Natural killer cell (primary cell): Measurements from ENCODE around the gene POLR2H. TPM values are rescaled to one million over a fixed set of nuclear protein-coding genes. Genes with fewer than 3 reads are reported as not detected.

Experiments
- ATAC-seq, 3 donors: fragments of 150-1000 bp in 2 of 3; fragments of 200-7000 bp in 1 of 3; cut with Tn5 transposase; 1 replicate in 1 of 3; 2 replicates in 2 of 3; pipeline ENCODE4 v1.10.0; 2021; ENCODE audit warnings: mild to moderate bottlenecking in 2 of 3, moderate library complexity in 2 of 3
- DNase-seq, 2 donors: peaks; one replicate each; pipeline versions ENCODE4 v3.0.0 to v3.0.0-alpha.2; 2013 to 2021; ENCODE audit warnings: mixed read lengths in 1 of 2
- H3K27ac ChIP-seq: one replicate; pipeline ENCODE4 v1.5.1; 2013; ENCODE audit warnings: mild to moderate bottlenecking, low read length
- H3K27me3 ChIP-seq: one replicate; pipeline ENCODE4 v1.6.1; 2013; ENCODE audit warnings: low read length; ENCODE audit not compliant: control insufficient read depth, insufficient read depth
- H3K36me3 ChIP-seq: one replicate; pipeline ENCODE4 v1.6.1; 2013; ENCODE audit warnings: low read length; ENCODE audit not compliant: control insufficient read depth, insufficient read depth
- H3K4me1 ChIP-seq: one replicate; pipeline ENCODE4 v1.6.1; 2013; ENCODE audit warnings: low read length; ENCODE audit not compliant: control insufficient read depth, insufficient read depth
- H3K4me3 ChIP-seq: one replicate; pipeline ENCODE4 v1.5.1; 2013; ENCODE audit warnings: low read length
- H3K9me3 ChIP-seq: one replicate; pipeline ENCODE4 v1.6.1; 2013; ENCODE audit warnings: low read length; ENCODE audit not compliant: control insufficient read depth, insufficient read depth
- H3K27ac Mint-ChIP-seq, 2 donors: one replicate each; pipeline ENCODE4 v1.8.0; 2022; ENCODE audit warnings: mild to moderate bottlenecking in 2 of 2, mixed read lengths in 2 of 2, moderate library complexity in 1 of 2
- H3K27me3 Mint-ChIP-seq, 2 donors: one replicate each; pipeline ENCODE4 v1.8.0; 2022; ENCODE audit warnings: low read depth in 2 of 2, mixed read lengths in 2 of 2
- H3K36me3 Mint-ChIP-seq: one replicate; pipeline ENCODE4 v1.8.0; 2022; ENCODE audit warnings: mixed read lengths
- H3K4me1 Mint-ChIP-seq, 2 donors: one replicate each; pipeline ENCODE4 v1.8.0; 2022; ENCODE audit warnings: mixed read lengths in 2 of 2
- H3K4me3 Mint-ChIP-seq: one replicate; pipeline ENCODE4 v1.8.0; 2022; ENCODE audit warnings: mild to moderate bottlenecking, moderate library complexity, mixed read lengths
- H3K9me3 Mint-ChIP-seq, 2 donors: one replicate each; pipeline ENCODE4 v1.8.0; 2022; ENCODE audit warnings: mixed read lengths in 2 of 2
- CTCF ChIP-seq: fragments of 200-600 bp; IDR thresholded peaks from one replicate; pipeline ENCODE4 v1.8.0; 2022; ENCODE audit warnings: antibody characterized with exemption
- WGBS: methylation state at CpG from one replicate; pipeline ENCODE4 v1.1.7; 2013; ENCODE audit warnings: missing lambda C conversion rate; ENCODE audit not compliant: insufficient coverage; 5-methylcytosine and 5-hydroxymethylcytosine counted together
- intact Hi-C: fragments of 100-400 bp; cut with micrococcal nuclease; formaldehyde crosslinking; loops from one replicate; pipeline ENCODE4 v1.14.2; 2022
- total RNA-seq, 4 donors: library from RNA; stranded (reverse); fragments of 120-200 nt in 1 of 4; gene quantifications; one replicate each; pipeline versions ENCODE4 v1.2.3 to v1.2.4, GENCODE V29; 2013 to 2022

The POLR2H gene
- total RNA-seq, 3 donors from 2014 or later (not counting 1 experiment from before 2014, with no cell fraction given), result 33.0 to 49.8 (median 41.1) TPM

GRCh38 chr3:184346480-184347190 is 14.9 kb upstream of the POLR2H start:
- peaks cover 0 to 4% of the 10 kb centered on the region in 2 donors for H3K4me1 Mint-ChIP-seq
- WGBS, result 94% methylated on average over 20 of the region's 20 CpGs
- intact Hi-C loops, result no loop called here
- Histone ChIP-seq H3K27me3 (no peaks in the 10 kb centered on the region), H3K36me3 (peaks cover 5% of the 10 kb centered on the region), H3K9me3 (no peaks in the 10 kb centered on the region), H3K27ac (no peak overlapping the region), H3K4me3 (no peak overlapping the region), H3K4me1 (no peaks in the 10 kb centered on the region)
- ATAC-seq, result no peak
- no peaks in the 10 kb centered on the region for H3K36me3 Mint-ChIP-seq
- no peak for TF ChIP-seq CTCF
- H3K27ac Mint-ChIP-seq, result no peak overlapping the region
- no peaks in the 10 kb centered on the region for H3K9me3 Mint-ChIP-seq
- no peak overlapping the region for H3K4me3 Mint-ChIP-seq
- no peaks in the 10 kb centered on the region for H3K27me3 Mint-ChIP-seq
- no peak for DNase-seq

- Histone ChIP-seq H3K9me3 (no peaks in the 10 kb centered on the region), H3K36me3 (peaks cover 2% of the 10 kb centered on the region), H3K4me1 (no peaks in the 10 kb centered on the region), H3K27ac (no peak overlapping the region), H3K4me3 (no peak overlapping the region), H3K27me3 (no peaks in the 10 kb centered on the region)
- ATAC-seq (no peak), DNase-seq (no peak)
- H3K9me3 Mint-ChIP-seq, result no peaks in the 10 kb centered on the region
- H3K36me3 Mint-ChIP-seq, result no peaks in the 10 kb centered on the region
- no peaks in the 10 kb centered on the region for H3K27me3 Mint-ChIP-seq
- intact Hi-C loops, result no loop called here
- H3K4me3 Mint-ChIP-seq, result no peak overlapping the region
- WGBS, result 80% methylated on average over 11 of the region's 12 CpGs
- peaks cover 0 to 4% of the 10 kb centered on the region in 2 donors for H3K4me1 Mint-ChIP-seq
- H3K27ac Mint-ChIP-seq, result no peak overlapping the region
- TF ChIP-seq CTCF, result no peak
These were observed 14.0 kb upstream of the POLR2H start for GRCh38 chr3:184347321-184348056.

GRCh38 chr3:184348057-184348382 is 13.5 kb upstream of the POLR2H start:
- DNase-seq (no peak), ATAC-seq (no peak)
- Histone ChIP-seq H3K27ac (no peak overlapping the region), H3K27me3 (no peaks in the 10 kb centered on the region), H3K36me3 (peaks cover 2% of the 10 kb centered on the region), H3K4me1 (no peaks in the 10 kb centered on the region), H3K9me3 (no peaks in the 10 kb centered on the region), H3K4me3 (no peak overlapping the region)
- Mint-ChIP-seq H3K4me3 (no peak overlapping the region), H3K27ac (no peak overlapping the region), H3K4me1 (peaks cover 0 to 4% of the 10 kb centered on the region in 2 donors), H3K27me3 (no peaks in the 10 kb centered on the region), H3K9me3 (no peaks in the 10 kb centered on the region), H3K36me3 (no peaks in the 10 kb centered on the region)
- no peak for TF ChIP-seq CTCF
- WGBS, result 92% methylated on average over 4 of the region's 4 CpGs
- intact Hi-C loops, result no loop called here
